ENCODE results near the gene DMXL1. TPM values are rescaled to one million over a fixed set of nuclear protein-coding genes. Genes with fewer than 3 reads are reported as not detected.
"Not testable (repeated sequence)": the region's sequence is repeated elsewhere in the genome, so short reads cannot be mapped to it uniquely, and the experiment has no call there.

The DMXL1 gene
- total RNA-seq, 1 experiment from 2014 or later, result 20.8 TPM

DNA sequence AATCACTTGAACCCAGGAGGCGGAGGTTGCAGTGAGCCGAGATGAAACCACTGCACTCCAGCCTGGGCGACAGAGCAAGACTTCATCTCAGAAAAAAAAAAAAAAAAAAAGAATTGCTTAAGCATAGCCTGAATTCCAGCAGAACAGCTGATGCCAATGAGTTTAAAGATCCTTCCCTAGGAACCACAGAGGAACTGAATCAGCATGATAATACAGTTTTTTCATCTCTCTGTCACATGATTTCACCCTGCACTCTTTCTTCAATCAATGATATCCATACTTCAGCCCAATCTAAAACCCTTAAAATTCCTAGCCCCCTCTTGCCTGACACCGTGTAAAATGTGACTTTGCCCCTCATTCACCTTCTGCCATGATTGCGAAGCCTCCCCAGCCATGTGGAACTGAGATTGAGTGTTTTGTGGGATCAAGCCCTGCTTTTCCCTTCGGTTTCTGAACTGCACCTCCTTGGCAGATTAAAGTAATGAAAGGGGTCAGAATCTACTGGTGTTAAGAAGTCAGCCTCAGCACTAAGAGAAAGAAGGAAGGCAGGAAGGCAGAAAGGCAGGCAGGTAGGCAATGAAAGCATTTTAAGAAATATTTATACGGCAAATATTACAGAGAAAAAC lies 20.9 kb upstream of the DMXL1 start:
- Histone ChIP-seq H3K36me3 (replicated peaks; ENCODE audit: control insufficient read depth, insufficient read depth, low read length) (no peaks in the 10 kb centered on the region), H3K27me3 (ENCODE audit: control insufficient read depth, insufficient read depth, low read length) (no peaks in the 10 kb centered on the region), H3K4me3 (ENCODE audit: insufficient read depth, low read depth, low read length) (no peak overlapping the region)
- peak; percentile 38 for DNase-seq

DNA sequence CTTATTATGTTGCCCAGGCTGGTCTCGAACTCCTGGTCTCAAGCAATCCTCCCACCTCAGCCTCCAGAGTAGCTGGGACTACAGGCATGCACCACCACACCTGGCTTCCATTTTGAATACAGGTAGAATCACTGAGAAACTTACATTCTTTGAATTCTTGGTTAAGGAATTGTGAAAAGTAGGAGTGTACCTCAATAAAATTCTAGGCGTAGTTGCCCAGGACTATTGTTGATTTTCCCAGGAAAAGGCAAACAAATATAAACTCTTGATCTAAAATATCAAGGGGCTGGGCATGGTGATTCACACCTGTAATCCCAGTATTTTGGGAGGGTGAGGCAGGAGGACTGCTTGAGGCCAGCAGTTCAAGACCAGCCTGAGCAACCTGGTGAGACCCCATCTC lies 16.8 kb upstream of the DMXL1 start:
- DNase-seq, result no peak
- Histone ChIP-seq H3K36me3 (replicated peaks; ENCODE audit: control insufficient read depth, insufficient read depth, low read length) (no peaks in the 10 kb centered on the region), H3K27me3 (ENCODE audit: control insufficient read depth, insufficient read depth, low read length) (no peaks in the 10 kb centered on the region), H3K4me3 (ENCODE audit: insufficient read depth, low read depth, low read length) (no peak overlapping the region)

DNA sequence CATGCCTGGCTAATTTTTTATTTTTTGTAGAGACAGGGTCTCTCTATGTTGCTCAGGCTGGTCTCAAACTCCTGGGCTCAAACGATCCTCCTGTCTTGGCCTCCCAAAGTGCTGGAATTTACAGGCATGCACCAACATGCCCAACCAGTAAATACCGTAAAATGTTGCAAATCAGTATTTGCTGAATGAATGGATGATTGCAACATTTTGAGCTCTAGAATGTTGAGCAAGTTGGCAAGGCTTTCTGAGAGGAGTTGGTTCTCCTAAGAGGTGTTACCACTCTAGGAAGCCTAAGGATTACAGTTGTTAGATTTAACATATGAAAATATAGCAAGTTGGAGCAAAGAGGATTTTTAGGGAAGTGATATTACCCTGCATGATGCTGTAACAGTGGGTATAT lies 15.6 kb upstream of the DMXL1 start:
- H3K27me3 ChIP-seq (ENCODE audit: control insufficient read depth, insufficient read depth, low read length), result no peaks in the 10 kb centered on the region
- no peak for DNase-seq
- no peak overlapping the region for H3K4me3 ChIP-seq (ENCODE audit: insufficient read depth, low read depth, low read length)
- H3K36me3 ChIP-seq (replicated peaks; ENCODE audit: control insufficient read depth, insufficient read depth, low read length), result no peaks in the 10 kb centered on the region

DNA sequence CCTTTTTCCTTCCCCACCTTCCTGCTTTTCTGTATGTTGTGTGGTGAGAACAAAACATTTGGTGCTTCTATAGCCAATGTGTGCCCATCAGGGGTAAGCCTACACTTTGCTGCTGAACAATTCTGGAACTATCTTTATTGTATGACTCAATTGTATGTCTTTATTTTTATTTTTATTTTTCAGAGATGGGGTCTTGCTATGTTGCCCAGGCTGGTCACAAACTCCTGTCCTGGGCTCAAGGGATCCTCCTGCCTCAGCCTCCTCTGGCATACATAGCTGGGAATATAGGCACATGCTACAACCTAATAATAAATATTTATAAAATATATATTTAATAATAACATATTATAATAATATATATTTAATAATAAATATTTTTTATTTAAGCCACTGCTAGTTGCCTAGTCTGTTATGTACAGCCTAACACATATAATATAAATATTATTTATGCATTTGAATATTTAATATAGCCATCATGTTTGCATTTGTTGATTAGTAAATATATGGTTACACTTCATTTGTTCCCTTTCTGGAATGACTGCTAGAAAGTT lies 11.8 kb upstream of the DMXL1 start:
- Histone ChIP-seq H3K27me3 (ENCODE audit: control insufficient read depth, insufficient read depth, low read length) (no peaks in the 10 kb centered on the region), H3K36me3 (replicated peaks; ENCODE audit: control insufficient read depth, insufficient read depth, low read length) (no peaks in the 10 kb centered on the region), H3K4me3 (ENCODE audit: insufficient read depth, low read depth, low read length) (no peak overlapping the region)
- no peak for DNase-seq

DNA sequence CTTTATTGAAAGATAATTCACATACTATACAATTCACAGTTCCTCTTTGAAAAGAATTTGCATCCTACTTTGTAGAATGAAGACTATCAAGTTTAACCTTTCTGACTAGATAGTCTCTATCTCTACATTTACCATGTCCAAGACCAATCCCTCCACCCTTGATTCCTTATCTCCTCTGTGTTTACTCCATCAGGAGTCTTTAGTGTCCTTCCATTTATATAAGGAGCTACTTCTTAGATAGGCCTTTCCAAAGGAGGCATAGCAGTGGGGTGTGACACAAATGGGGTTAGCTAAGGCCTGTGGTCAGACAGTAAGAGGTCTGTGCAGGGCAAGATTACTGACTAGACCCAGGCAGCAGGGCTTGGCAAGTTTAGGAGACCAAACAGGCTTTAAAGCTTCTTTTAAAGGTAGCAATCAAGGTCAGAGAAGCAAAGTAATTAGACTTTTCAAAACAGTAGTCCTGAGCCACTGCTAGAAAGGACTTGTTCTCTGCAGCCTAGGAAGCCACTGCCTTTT lies 11.1 kb upstream of the DMXL1 start:
- Histone ChIP-seq H3K4me3 (ENCODE audit: insufficient read depth, low read depth, low read length) (no peak overlapping the region), H3K36me3 (replicated peaks; ENCODE audit: control insufficient read depth, insufficient read depth, low read length) (no peaks in the 10 kb centered on the region), H3K27me3 (ENCODE audit: control insufficient read depth, insufficient read depth, low read length) (no peaks in the 10 kb centered on the region)
- no peak for DNase-seq

DNA sequence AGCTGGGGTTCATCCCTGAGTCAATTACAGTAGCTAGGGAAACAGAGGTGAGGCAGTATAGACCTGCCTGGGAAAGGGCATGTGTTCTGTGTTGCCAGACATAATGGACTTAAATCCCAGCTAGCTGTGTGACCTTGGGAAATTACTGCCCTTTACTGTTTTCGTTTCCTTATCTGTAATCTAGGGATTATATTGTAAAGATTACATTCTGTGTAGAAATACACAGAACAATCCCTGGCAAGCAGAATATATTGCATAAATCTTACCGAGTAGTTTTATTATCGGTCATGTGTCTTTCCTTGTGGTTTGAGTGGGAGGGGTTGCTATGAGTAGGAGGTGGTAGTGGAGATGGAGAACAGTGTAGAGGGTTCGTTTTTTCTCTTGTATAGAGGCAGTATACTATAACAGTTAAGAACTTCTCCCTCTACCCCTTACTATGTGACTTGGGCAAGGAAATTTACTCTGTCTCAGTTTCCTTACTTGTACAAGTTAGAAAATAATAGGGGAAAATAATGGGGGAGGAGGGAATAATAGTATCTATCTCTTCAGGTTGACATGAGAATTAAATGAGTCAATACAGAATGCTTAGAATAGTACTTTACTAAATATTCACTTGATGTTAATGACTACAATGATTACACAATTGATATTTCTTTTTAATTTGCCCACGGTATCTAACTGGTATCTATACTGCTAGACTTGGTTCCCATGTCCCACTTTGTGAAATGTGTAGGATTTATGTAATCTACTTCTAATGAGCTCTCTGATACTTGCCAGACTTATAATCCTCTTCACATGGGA lies 7.1 kb upstream of the DMXL1 start:
- Histone ChIP-seq H3K36me3 (replicated peaks; ENCODE audit: control insufficient read depth, insufficient read depth, low read length) (no peaks in the 10 kb centered on the region), H3K4me3 (ENCODE audit: insufficient read depth, low read depth, low read length) (no peak overlapping the region), H3K27me3 (ENCODE audit: control insufficient read depth, insufficient read depth, low read length) (no peaks in the 10 kb centered on the region)
- DNase-seq, result no peak

DNA sequence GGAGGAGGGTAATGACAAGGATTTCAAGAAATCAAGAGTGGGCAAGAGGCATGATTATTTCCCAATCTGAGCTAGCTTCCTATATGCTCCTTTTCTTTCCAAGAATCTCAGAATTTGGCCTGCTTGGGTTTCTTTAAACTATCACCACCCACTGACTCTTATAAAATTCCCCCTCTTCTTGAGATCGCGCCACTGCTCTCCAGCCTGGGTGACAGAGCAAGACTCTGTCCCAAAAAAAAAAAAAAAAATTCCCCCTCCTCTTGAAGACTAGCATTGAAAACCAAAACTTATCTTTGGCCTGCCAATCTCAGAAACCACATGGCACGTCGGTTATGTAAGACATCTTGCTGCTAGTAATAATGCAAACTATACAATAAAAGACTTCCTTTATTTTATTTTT lies 3.4 kb upstream of the DMXL1 start:
- H3K36me3 ChIP-seq (replicated peaks; ENCODE audit: control insufficient read depth, insufficient read depth, low read length), result no peaks in the 10 kb centered on the region
- no peak overlapping the region for H3K4me3 ChIP-seq (ENCODE audit: insufficient read depth, low read depth, low read length)
- no peaks in the 10 kb centered on the region for H3K27me3 ChIP-seq (ENCODE audit: control insufficient read depth, insufficient read depth, low read length)
- no peak for DNase-seq

DNA sequence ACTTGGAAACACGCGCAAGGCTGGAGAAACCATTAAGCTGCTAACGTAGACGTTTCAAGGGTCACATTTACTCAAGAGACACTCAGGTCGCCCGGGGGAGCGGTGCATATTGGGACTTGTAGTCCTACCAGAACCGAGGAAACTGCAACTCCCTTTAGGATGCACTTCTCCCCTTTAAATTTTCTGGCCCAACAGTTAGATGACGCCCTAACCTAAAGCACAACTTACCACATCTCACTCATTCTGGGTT lies 384 bp upstream of the DMXL1 start:
- Histone ChIP-seq H3K27me3 (ENCODE audit: control insufficient read depth, insufficient read depth, low read length) (no peaks in the 10 kb centered on the region), H3K36me3 (replicated peaks; ENCODE audit: control insufficient read depth, insufficient read depth, low read length) (no peaks in the 10 kb centered on the region), H3K4me3 (ENCODE audit: insufficient read depth, low read depth, low read length) (peak overlapping the region; percentile 100)
- DNase-seq, result no peak

DNA sequence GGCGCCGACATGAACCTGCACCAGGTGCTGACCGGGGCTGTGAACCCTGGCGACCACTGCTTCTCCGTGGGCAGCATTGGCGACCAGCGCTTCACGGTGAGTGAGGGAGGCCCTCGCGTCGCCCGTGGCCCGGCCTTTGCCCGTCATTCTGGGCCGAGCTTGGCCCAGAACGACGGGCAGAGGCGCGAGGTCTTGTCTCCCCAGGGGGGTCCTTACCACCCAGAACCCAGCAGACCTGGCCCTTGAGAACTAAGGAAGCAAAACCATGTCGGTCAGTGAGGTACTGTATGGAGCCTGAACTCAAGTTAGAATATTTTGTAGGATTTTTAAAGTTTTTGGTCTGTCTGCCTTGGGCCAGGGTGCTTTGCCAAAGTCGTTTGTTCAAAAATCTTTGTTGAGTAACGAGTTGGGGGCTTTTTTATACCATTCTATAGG lies 691 bp downstream of the DMXL1 start:
- Histone ChIP-seq H3K36me3 (replicated peaks; ENCODE audit: control insufficient read depth, insufficient read depth, low read length) (no peaks in the 10 kb centered on the region), H3K4me3 (ENCODE audit: insufficient read depth, low read depth, low read length) (peak overlapping the region; percentile 100), H3K27me3 (ENCODE audit: control insufficient read depth, insufficient read depth, low read length) (no peaks in the 10 kb centered on the region)
- no peak for DNase-seq

DNA sequence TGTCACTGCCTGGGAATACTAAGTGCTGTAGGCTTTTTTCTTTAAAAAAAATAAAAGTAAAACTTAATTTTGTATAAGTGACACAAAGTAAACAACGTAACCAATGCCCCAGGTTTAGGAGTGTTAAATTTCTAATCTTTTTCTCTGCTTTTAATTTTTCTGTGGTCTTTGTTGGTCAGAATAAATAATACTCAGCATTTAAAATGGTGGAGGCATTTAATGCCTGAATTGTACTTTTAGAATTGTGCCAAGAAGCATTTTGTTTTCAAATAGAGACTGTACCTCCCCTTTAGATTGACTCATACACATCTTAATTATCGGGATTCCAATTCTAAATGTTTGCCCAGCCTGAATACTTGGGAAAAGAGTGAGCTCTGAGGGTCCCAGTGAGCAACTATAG lies 1.6 kb downstream of the DMXL1 start:
- no peaks in the 10 kb centered on the region for H3K36me3 ChIP-seq (replicated peaks; ENCODE audit: control insufficient read depth, insufficient read depth, low read length)
- H3K4me3 ChIP-seq (ENCODE audit: insufficient read depth, low read depth, low read length), result no peak overlapping the region
- no peak for DNase-seq
- no peaks in the 10 kb centered on the region for H3K27me3 ChIP-seq (ENCODE audit: control insufficient read depth, insufficient read depth, low read length)

DNA sequence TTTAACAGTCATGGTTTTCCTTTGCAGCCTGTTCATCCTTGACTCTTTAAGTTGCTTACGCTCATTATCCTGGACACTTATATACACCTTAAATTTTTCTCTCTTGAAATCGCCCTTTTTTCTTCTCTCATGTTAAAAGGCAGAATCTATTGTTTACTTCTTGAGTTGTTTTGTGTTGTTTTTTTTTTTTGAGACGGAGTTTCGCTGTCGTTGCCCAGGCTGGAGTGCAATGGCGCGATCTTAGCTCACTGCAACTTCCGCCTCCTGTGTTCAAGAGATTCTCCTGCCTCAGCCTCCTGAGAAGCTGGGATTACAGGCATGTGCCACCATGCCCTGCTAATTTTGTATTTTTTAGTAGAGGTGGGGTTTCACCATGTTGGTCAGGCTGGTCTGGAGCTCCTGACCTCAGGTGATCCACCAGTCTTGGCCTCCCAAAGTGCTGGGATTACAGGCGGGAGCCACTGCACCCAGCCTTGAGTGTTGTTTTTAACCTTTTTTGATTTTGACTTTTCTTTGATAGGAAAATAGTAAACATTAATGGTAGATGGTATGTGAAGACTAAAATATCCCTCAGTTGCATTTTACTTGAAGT lies 3.0 kb downstream of the DMXL1 start:
- DNase-seq; H3K4me3 ChIP-seq (ENCODE audit: insufficient read depth, low read depth, low read length); H3K27me3 ChIP-seq (ENCODE audit: control insufficient read depth, insufficient read depth, low read length); H3K36me3 ChIP-seq (replicated peaks; ENCODE audit: control insufficient read depth, insufficient read depth, low read length): not testable (repeated sequence)

DNA sequence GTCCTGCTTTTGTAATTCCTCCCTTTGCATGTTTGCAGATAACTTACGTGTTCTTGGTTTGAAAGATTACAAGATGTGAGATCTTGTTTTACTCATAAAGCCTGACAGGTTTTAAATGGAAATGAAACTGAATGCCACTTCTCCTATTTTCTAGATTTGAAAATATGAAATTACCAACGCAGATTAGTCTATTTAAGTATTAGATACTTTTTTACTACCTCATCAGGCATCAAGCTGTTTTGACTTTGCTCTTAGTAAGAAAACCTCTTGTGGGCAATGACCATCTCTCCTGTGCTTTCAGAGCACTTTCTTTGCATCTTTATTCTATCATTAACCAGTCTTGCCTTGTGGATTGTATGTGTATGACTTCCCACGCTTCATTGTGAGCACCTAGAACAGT lies 3.5 kb downstream of the DMXL1 start:
- Histone ChIP-seq H3K27me3 (ENCODE audit: control insufficient read depth, insufficient read depth, low read length) (no peaks in the 10 kb centered on the region), H3K4me3 (ENCODE audit: insufficient read depth, low read depth, low read length) (no peak overlapping the region), H3K36me3 (replicated peaks; ENCODE audit: control insufficient read depth, insufficient read depth, low read length) (no peaks in the 10 kb centered on the region)
- no peak for DNase-seq

DNA sequence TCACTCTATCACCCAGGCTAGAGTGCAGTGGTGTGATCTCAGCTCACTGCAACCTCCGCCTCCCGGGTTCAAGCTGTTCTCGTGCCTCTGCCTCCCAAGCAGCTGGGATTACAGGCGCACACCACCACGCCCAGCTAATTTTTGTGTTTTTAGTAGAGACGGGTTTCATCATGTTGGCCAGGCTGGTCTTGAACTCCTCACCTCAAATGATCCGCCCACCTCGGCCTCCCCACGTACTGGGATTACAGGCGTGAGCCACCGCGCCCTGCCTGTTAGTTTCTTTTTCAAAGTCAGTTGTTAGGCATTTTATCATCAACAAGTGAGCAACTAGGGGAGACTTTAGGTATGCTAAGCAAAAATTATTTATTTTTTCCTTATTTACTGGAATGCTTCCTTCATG lies 4.4 kb downstream of the DMXL1 start:
- not testable (repeated sequence) for DNase-seq; H3K4me3 ChIP-seq (ENCODE audit: insufficient read depth, low read depth, low read length)

DNA sequence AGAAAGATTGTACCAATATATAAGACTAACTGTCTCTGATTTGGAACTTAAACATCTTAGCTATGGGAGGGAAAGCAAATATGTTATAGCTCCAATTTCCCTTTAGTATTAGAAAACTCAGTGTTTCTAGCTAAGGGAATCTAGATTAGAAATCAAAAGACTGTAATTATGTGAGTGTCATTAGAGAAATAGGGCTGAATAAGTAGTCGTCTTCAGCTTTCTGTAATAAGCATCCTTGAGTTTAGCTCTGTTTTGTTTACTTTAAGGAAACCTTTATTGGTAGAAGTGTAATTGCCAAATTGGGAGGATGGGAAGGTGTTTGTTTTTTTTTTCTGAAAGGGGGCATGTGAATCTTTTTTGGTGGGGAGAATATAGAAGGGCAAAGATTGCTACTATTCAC lies 5.2 kb downstream of the DMXL1 start:
- Histone ChIP-seq H3K36me3 (replicated peaks; ENCODE audit: control insufficient read depth, insufficient read depth, low read length) (no peaks in the 10 kb centered on the region), H3K4me3 (ENCODE audit: insufficient read depth, low read depth, low read length) (no peak overlapping the region), H3K27me3 (ENCODE audit: control insufficient read depth, insufficient read depth, low read length) (no peaks in the 10 kb centered on the region)
- DNase-seq, result no peak

More for the DNA sequence above, 4.4 kb downstream of the DMXL1 start:
- not testable (repeated sequence) for H3K27me3 ChIP-seq (ENCODE audit: control insufficient read depth, insufficient read depth, low read length); H3K36me3 ChIP-seq (replicated peaks; ENCODE audit: control insufficient read depth, insufficient read depth, low read length)

DNA sequence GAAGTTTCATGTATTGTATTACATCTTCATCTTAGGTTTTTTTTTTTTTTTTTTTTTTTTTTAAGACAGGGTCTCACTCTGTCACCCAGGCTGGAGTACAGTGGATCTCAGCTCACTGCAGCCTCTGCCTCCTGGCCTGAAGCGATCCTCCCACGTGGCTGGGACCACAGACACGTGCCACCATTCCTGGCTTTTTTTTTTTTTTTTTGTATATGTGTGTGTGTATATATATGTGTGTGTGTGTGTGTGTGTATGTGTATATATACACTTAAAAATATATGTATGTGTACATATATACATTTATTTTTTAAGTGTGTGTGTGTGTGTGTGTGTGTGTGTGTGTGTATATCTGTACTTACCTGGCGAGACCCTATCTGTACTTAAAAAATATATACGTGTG lies 6.6 kb downstream of the DMXL1 start:
- Histone ChIP-seq H3K4me3 (ENCODE audit: insufficient read depth, low read depth, low read length) (no peak overlapping the region), H3K27me3 (ENCODE audit: control insufficient read depth, insufficient read depth, low read length) (no peaks in the 10 kb centered on the region), H3K36me3 (replicated peaks; ENCODE audit: control insufficient read depth, insufficient read depth, low read length) (no peaks in the 10 kb centered on the region)
- DNase-seq, result no peak

Measured in H7 (cell line).